ENCODE results near the gene INHBE. TPM values are rescaled to one million over a fixed set of nuclear protein-coding genes. Genes with fewer than 3 reads are reported as not detected.

The INHBE gene
- total and polyA plus RNA-seq, 2 of the 8 experiments (the other 6 are each of a cell fraction or from before 2014, with no cell fraction given) = 10.2 to 18.8 TPM

- ChIA-PET POLR2A (ENCODE audit: partially characterized antibody) (interaction anchor here (0.9 to 1.3 kb wide), 4 partner anchors 37 to 121 kb away, joined by 3 to 4 read pairs (median 3); no protein-coding TSS in a partner anchor), CTCF (ENCODE audit: partially characterized antibody) (interaction anchor here (0.7 to 25.1 kb wide), 6 partner anchors 11 to 34 kb away, joined by 3 to 441 read pairs (median 4); partner anchors contain the start of genes GLI1 and INHBE)
- H2BK20ac ChIP-seq (ENCODE audit: low read length) = no peak overlapping the region
- no peak overlapping the region for H2BK12ac ChIP-seq (ENCODE audit: low read depth, low read length)
- no peak overlapping the region for H3K4me2 ChIP-seq (ENCODE audit: insufficient read depth in 1 of 2, low read depth in 2 of 2, low read length in 2 of 2)
- no peak overlapping the region for H3K27ac ChIP-seq (ENCODE audit: low read depth, low read length)
- no peak for FAIRE-seq
- DNase-seq (ENCODE audit: low read depth in 1 of 2, low spot score in 2 of 2) = no peak
- no peak overlapping the region for H2AK5ac ChIP-seq (ENCODE audit: low read depth, low read length)
- H3K4me1 ChIP-seq (replicated peaks in 1 of 4; ENCODE audit: control insufficient read depth in 3 of 4, insufficient read depth in 4 of 4, low read length in 3 of 4) = peaks cover 0 to 7% (median 2%) of the 10 kb centered on the region in 4 experiments; a peak in 5 of 7 replicates
- H3K23me2 ChIP-seq (ENCODE audit: low read depth, low read length) = peaks cover 7% of the 10 kb centered on the region; the same call in 1 of the 2 replicates
- H3K4ac ChIP-seq (replicated peaks; ENCODE audit: insufficient read length, low read depth, low read length) = no peak overlapping the region
- H3K79me1 ChIP-seq (ENCODE audit: low read depth, low read length) = peaks cover 8% of the 10 kb centered on the region; the same call in 1 of the 2 replicates
- H4K8ac ChIP-seq (ENCODE audit: extremely low read depth, insufficient read depth, low read length) = no peak overlapping the region
- peaks cover 24 to 65% (median 47%) of the 10 kb centered on the region in 4 experiments for H3K36me3 ChIP-seq (ENCODE audit: control insufficient read depth in 2 of 4, insufficient read depth in 4 of 4, low read length in 3 of 4)
- H2BK15ac ChIP-seq (ENCODE audit: low read length) = no peak overlapping the region
- no peak overlapping the region for H3K23ac ChIP-seq (ENCODE audit: insufficient read length)
- H3K14ac ChIP-seq (ENCODE audit: insufficient read length) = no peak overlapping the region
- H3K9me3 ChIP-seq (ENCODE audit: insufficient read depth in 2 of 2, low read depth in 1 of 2, low read length in 1 of 2) = no peaks in the 10 kb centered on the region; a peak in 1 of 4 replicates
- TF ChIP-seq CHD2 (IDR thresholded peaks at IDR 0.05; ENCODE audit: low read length) (no peak), MAFK (IDR thresholded peaks at IDR 0.05; ENCODE audit: low read depth, low read length) (no peak), POLR2A (IDR thresholded peaks at IDR 0.05; ENCODE audit: control extremely low read depth in 1 of 2, low read depth in 2 of 2, low read length in 2 of 2) (no peak), CTCF (IDR thresholded peaks at IDR 0.05; ENCODE audit: control extremely low read depth in 1 of 3, insufficient read depth in 1 of 3, low read depth in 1 of 3, low read length in 3 of 3) (peak in 1 of 3 experiments; percentile 34; a peak in 1 of 4 replicates), KDM5A (IDR thresholded peaks at IDR 0.05; ENCODE audit: low read length) (no peak)
- H3K79me2 ChIP-seq (ENCODE audit: control insufficient read depth in 1 of 2, insufficient read depth in 2 of 2, low read length in 2 of 2) = peaks cover 14 to 28% of the 10 kb centered on the region in 2 experiments
- no peak overlapping the region for H3K9ac ChIP-seq (replicated peaks in 1 of 4; ENCODE audit: extremely low read depth in 1 of 4, low read depth in 3 of 4, low read length in 3 of 4)
- no peak overlapping the region for H3K18ac ChIP-seq (ENCODE audit: extremely low read depth, low read length)
- H3K4me3 ChIP-seq (ENCODE audit: extremely low read depth in 1 of 4, insufficient read depth in 2 of 4, low read depth in 3 of 4, low read length in 4 of 4) = no peak overlapping the region
- H4K20me1 ChIP-seq (replicated peaks in 1 of 2; ENCODE audit: control insufficient read depth in 1 of 2, insufficient read depth in 2 of 2, low read length in 2 of 2) = peaks cover 0 to 3% of the 10 kb centered on the region in 2 experiments
- H2BK120ac ChIP-seq (replicated peaks; ENCODE audit: low read depth, low read length) = no peak overlapping the region
- no peak overlapping the region for H4K91ac ChIP-seq (replicated peaks; ENCODE audit: insufficient read length, low read length)
- no peak overlapping the region for H3K56ac ChIP-seq (replicated peaks; ENCODE audit: insufficient read length, low read depth, low read length)
- no peak overlapping the region for H4K5ac ChIP-seq (ENCODE audit: insufficient read length, low read depth, low read length)
- H3K27me3 ChIP-seq (replicated peaks in 1 of 4; ENCODE audit: control insufficient read depth in 3 of 4, extremely low read depth in 1 of 4, insufficient read depth in 3 of 4, low read length in 3 of 4) = no peaks in the 10 kb centered on the region
- H2AFZ ChIP-seq (ENCODE audit: low read length) = no peak overlapping the region
- 97% methylated on average over 15 of the region's 15 CpGs; no CpG with 5 or more reads in 1 of the 2 experiments for WGBS, 2 experiments (ENCODE audit: extremely low coverage in 1 of 2, insufficient coverage in 1 of 2, insufficient read length in 1 of 2, insufficient replicate concordance in 2 of 2, low coverage in 1 of 2, low lambda C conversion rate in 2 of 2, missing lambda C conversion rate in 1 of 2)
- no peak overlapping the region for H2BK5ac ChIP-seq (ENCODE audit: low read depth, low read length)
Measured at GRCh38 chr12:57491393-57492280, 36.5 kb downstream of the INHBE start.
